ENCODE measurements around the gene TRPV2.
"Not testable (repeated sequence)": the region's sequence is repeated elsewhere in the genome, so short reads cannot be mapped to it uniquely, and the experiment has no call there.

TRPV2 gene

GRCh38 chr17:16415031-16415924 lies at the start of gene TRPV2:
TSS of gene TRPV2 (plus strand) at chr17:16415571. CDS start at chr17:16417669, 2,098 bp downstream.
- DNase-seq (ENCODE audit: low spot score), result no peak

- no peak for DNase-seq (ENCODE audit: low spot score)
Observed at GRCh38 chr17:16371742-16372141, 43.6 kb upstream of the TRPV2 start.

GRCh38 chr17:16374146-16374938 lies 41.0 kb upstream of the TRPV2 start:
- DNase-seq (ENCODE audit: low spot score), result no peak

- peak; percentile 66 for DNase-seq (ENCODE audit: low spot score)
Observed at GRCh38 chr17:16377941-16378341, 37.4 kb upstream of the TRPV2 start.

GRCh38 chr17:16378636-16379282 lies 36.6 kb upstream of the TRPV2 start:
- no peak for DNase-seq (ENCODE audit: low spot score)

- no peak for DNase-seq (ENCODE audit: low spot score)
Observed at GRCh38 chr17:16379654-16380053, 35.7 kb upstream of the TRPV2 start.

- DNase-seq (ENCODE audit: low spot score), result peak; percentile 98
Observed at GRCh38 chr17:16380640-16381495, 34.5 kb upstream of the TRPV2 start, which contains the start of gene UBB. TSS of gene UBB (plus strand) at chr17:16381091. CDS start at chr17:16381908, 817 bp downstream.

GRCh38 chr17:16381496-16381820 lies 33.9 kb upstream of the TRPV2 start:
- DNase-seq (ENCODE audit: low spot score), result peak; percentile 40

GRCh38 chr17:16383216-16383615 lies 32.2 kb upstream of the TRPV2 start:
- no peak for DNase-seq (ENCODE audit: low spot score)

GRCh38 chr17:16383772-16384287 lies 31.5 kb upstream of the TRPV2 start:
- no peak for DNase-seq (ENCODE audit: low spot score)

GRCh38 chr17:16384557-16384956 lies 30.8 kb upstream of the TRPV2 start:
- DNase-seq (ENCODE audit: low spot score), result no peak

GRCh38 chr17:16386126-16386507 lies 29.3 kb upstream of the TRPV2 start:
- not testable (repeated sequence) for DNase-seq (ENCODE audit: low spot score)

- DNase-seq (ENCODE audit: low spot score), result no peak
Observed at GRCh38 chr17:16391451-16391850, 23.9 kb upstream of the TRPV2 start.

- not testable (repeated sequence) for DNase-seq (ENCODE audit: low spot score)
Observed at GRCh38 chr17:16392491-16392890, 22.9 kb upstream of the TRPV2 start.

GRCh38 chr17:16395887-16396286 lies 19.5 kb upstream of the TRPV2 start:
- DNase-seq (ENCODE audit: low spot score), result not testable (repeated sequence)

- not testable (repeated sequence) for DNase-seq (ENCODE audit: low spot score)
Observed at GRCh38 chr17:16396693-16397092, 18.7 kb upstream of the TRPV2 start.

- DNase-seq (ENCODE audit: low spot score), result no peak
Observed at GRCh38 chr17:16398270-16399267, 16.8 kb upstream of the TRPV2 start.

GRCh38 chr17:16403847-16404246 lies 11.5 kb upstream of the TRPV2 start:
- DNase-seq (ENCODE audit: low spot score), result not testable (repeated sequence)

GRCh38 chr17:16406742-16407674 lies 8.4 kb upstream of the TRPV2 start:
- no peak for DNase-seq (ENCODE audit: low spot score)

Measured in Ammon's horn (tissue), 1 donor.